Sigmoid colon (tissue), 4 donors: Measurements from ENCODE around the gene ZFYVE21.

Experiments
- EP300 ChIP-seq, 4 donors: sonication (generic); formaldehyde crosslinking; IDR thresholded peaks; one replicate each; pipeline ENCODE4 v1.6.1; 2017; ENCODE audit warnings: antibody characterized with exemption in 4 of 4
- POLR2A ChIP-seq, 2 donors: fragments of 450-650 bp; IDR thresholded peaks; one replicate each; pipeline ENCODE4 v1.6.1; 2016; ENCODE audit warnings: antibody characterized with exemption in 2 of 2, mild to moderate bottlenecking in 2 of 2, moderate library complexity in 2 of 2
- POLR2AphosphoS5 ChIP-seq, 4 donors: sonication (generic); formaldehyde crosslinking; IDR thresholded peaks; one replicate each; pipeline ENCODE4 v1.6.1; 2017; ENCODE audit warnings: antibody characterized with exemption in 4 of 4
- TF ChIP-seq, protein P1 (sequence below), 4 experiments: fragments of 450-650 bp in 3 of 4; fragments of 200-600 bp in 1 of 4; IDR thresholded peaks; one replicate each; pipeline ENCODE4 v1.5.1; 2016 to 2019; ENCODE audit warnings: antibody characterized with exemption in 4 of 4, mild to moderate bottlenecking in 3 of 4, moderate library complexity in 2 of 4

DNA sequence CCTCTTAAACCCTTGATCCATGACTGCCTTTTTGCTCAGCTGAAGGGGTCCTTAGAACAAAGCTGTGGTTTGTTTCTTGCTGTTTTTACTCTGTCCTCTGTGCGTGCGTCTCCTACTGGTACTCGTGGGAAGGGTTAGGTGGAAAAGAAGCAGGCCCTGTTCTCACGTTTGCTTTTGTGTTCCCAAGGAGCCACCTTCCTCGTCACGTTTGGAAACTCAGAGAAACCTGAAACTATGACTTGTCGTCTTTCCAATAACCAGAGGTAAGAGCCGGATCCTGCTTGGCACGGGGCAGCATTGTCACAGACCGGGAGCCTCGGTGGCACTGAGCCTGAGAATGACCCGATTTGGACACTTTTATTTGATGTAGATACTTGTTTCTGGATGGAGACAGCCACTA is 13.1 kb downstream of the ZFYVE21 start:
- TF ChIP-seq, protein P1, sequence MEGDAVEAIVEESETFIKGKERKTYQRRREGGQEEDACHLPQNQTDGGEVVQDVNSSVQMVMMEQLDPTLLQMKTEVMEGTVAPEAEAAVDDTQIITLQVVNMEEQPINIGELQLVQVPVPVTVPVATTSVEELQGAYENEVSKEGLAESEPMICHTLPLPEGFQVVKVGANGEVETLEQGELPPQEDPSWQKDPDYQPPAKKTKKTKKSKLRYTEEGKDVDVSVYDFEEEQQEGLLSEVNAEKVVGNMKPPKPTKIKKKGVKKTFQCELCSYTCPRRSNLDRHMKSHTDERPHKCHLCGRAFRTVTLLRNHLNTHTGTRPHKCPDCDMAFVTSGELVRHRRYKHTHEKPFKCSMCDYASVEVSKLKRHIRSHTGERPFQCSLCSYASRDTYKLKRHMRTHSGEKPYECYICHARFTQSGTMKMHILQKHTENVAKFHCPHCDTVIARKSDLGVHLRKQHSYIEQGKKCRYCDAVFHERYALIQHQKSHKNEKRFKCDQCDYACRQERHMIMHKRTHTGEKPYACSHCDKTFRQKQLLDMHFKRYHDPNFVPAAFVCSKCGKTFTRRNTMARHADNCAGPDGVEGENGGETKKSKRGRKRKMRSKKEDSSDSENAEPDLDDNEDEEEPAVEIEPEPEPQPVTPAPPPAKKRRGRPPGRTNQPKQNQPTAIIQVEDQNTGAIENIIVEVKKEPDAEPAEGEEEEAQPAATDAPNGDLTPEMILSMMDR (IDR thresholded peaks at IDR 0.05) = no peak
- TF ChIP-seq POLR2A (IDR thresholded peaks at IDR 0.05) = no peak
- TF ChIP-seq EP300 (IDR thresholded peaks at IDR 0.05) = no peak
- no peak for TF ChIP-seq POLR2AphosphoS5 (IDR thresholded peaks at IDR 0.05)
